HG03025 (cell line): Measurements from ENCODE around the gene DCAKD.

ENCODE experiments used
- ATAC-seq: cut with Tn5 transposase; IDR thresholded peaks from one replicate; pipeline ENCODE4 v1.9.1; 2021; ENCODE audit warnings: mild to moderate bottlenecking, moderate library complexity; ENCODE audit not compliant: unreplicated experiment, low FRiP score

Gene DCAKD

DNA sequence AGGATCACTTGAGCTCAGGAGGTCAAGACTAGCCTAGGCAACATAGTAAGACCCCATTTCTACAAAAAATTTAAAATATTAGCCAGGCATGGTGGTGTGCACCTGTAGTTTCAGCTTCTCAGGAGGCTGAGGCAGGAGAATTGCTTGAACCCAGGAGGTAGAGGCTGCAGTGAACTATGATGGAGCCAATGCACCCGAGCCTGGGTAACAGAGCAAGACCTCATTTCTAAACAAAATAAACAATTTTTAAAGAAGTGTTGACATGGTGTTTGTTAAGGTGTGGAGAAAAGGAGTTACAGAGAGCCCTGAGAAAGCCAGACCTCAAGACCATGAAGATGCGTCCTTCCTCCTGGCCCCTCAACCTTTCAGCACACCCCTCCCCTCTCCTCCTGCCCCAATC is 45.7 kb downstream of the DCAKD start:
- ATAC-seq = no peak

DNA sequence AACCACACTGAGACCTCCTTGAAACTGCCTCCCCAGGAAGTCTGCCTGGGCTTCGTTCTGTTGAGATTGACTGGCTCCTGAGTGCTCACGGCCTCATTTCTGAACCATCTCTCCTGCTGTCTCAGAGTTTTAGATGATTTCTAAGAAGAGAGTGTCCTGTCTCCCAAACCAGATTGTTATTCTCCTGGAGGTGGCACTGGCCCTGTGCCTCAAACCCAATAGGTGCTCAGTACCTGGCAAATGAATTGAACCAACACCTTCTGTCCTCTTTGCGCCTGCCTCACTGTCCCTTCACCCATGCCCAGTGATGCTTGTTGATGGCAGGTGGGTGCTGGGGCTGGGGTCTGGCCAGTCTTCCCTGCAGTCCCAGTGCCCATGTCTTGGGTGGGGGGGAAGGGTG is 47.0 kb downstream of the DCAKD start:
- no peak for ATAC-seq

DNA sequence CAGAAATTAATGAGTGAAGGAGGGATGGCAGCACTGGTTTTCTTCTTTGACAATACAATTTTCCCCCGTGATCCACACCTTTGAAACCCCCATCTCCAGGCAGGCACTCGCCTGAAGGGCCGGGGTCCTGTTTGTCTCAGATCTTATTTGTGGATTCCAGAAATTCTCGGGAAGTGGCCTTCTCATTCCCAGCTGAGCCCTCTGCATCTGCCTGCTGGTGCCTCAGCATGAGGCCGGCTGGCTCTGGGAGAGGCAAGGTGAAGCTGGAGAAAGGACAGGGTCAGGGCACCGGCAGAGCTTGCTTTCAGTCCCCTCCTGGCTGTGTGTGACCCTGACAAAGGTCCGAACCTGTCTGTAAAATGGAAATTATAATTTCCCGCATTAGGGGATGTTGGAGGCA is 47.6 kb downstream of the DCAKD start:
- no peak for ATAC-seq

DNA sequence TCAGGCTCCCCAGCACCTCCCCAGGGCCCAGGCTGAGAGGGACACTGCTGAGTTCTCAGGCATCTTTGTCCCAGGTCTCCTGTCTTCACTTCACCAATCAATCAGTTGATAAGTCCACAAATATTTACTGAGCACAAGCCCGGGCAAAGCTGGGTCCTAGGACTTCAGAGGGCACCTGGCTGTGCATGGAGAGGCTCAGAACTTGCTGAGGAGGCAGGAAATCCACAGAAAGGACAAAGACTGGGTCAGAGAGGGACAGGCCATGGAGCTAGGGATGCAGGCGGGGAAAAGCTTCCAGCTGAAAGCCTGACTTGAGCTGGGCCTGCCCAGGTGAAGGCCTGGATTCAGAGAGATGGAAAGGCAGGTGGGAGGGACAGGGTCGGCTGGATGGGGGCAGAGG is 50.1 kb downstream of the DCAKD start:
- no peak for ATAC-seq

DNA sequence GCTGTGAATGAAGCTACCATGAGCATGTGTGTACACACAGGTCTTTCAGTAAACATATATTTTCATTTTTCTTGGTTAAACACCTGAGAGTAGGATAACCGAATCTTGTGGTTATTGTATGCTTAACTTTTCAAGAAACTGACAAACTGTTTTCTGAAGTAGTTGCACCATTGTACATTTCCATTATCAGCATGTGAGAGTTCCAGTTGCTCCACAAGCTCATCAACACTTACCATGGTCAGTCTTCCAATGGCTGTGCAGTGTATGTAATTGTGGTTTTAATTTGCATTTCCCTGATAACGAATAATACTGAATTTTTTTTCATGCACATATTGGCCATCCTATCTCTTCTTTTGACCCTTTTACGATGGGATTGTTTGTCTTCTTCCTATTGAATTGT is 52.0 kb downstream of the DCAKD start:
- no peak for ATAC-seq

DNA sequence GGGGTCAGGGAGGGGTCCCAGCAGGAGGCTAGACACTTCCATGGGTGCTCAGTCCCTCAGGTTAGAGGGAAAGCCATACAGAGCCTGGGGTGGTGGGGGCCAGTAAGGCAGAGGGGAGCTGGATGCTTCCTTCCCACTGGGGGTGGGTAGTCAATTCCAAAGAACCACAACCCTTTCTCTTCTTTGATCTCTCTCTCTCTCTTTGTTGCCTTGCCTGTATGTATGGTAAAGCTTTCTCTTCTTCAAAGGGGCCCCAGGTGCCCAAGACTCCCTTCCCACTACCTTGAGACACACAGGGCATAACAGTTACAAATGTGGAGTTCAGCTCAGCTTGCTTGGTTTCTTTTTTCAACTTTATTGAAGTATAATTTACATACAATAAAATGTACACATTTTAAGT is 52.8 kb downstream of the DCAKD start:
- no peak for ATAC-seq

DNA sequence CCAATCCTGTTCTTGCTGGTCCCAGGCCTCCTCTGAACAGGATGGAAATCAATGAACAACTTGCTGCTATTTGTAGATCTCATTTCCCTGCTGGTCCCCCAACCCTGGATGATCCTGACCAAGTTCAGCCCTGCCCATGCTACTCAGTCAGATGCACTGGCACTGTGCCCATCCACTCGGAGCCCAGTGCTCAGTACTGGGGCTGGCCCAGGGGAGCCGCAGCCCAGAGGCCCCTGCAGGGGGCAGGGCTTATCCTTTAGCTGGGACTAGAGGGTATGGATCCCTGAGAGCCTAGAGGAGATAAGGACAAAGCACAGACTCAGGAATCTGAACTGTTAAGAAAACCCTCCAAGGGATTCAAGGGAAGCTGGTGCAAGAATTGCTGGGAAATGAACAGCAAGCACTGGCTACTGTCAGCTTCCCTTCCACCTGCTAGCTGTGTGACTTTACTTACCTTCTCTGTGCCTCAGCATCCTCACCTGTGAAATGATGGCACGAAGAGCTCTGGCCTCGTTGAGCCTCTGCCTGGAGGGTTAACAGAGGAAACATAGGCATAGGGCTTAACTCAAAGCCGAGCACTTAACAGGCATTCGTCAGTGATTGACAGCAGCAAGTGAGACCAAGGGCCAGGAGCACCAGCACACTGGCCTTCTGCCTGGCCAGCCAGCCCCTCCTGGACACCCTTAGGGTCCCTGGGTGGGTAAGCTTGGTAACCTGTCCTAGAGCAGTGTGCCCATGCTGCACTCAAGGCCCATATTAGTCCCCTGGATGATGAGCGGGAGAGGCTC is 53.5 kb downstream of the DCAKD start:
- ATAC-seq = no peak

DNA sequence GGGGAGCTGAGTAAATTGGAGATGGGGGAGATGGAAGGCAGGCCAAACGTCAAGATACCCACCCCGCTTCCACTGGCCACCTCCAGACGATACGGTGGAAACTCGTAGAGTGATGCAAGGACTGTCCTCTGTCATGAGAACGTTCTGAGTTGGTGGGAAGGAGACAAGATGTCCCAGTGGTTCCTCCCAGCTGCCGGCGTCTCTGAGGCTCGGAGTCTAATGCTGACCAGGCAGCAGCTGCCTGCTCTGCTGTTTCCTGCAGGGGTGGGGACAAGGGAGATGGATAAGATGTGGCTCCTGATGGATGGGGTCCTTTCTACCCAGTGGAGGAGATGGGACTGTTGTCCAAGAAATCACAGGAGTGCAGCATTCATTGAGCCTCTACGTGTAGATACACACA is 55.1 kb downstream of the DCAKD start:
- no peak for ATAC-seq

DNA sequence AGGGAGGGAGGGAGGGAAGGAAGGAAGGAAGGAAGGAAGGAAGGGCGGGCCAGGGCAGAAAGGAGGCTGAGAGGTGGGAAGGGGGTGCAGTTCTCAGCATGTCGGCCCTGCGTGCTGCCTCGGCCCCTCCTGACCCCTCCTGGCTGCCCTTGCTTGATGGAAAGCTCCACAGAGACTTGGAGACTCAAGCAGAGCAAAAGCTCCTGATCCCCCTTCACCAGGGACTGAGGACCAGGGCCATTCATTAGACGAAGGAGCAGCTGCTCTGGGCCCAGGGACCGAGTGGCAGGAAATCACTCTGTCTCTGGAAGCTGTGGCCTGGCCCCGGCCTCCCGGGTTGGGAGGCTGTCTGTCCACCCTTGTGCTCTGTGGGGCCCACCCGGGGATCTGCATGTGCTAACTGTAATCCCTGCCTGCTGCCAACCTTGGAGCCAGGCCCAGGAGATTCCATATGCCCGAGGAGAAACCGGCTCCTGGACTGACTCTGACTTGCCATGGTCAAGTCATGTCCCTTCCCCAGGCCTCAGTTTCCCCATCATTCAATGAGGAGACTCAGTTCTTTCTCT is 55.9 kb downstream of the DCAKD start:
- ATAC-seq = no peak

DNA sequence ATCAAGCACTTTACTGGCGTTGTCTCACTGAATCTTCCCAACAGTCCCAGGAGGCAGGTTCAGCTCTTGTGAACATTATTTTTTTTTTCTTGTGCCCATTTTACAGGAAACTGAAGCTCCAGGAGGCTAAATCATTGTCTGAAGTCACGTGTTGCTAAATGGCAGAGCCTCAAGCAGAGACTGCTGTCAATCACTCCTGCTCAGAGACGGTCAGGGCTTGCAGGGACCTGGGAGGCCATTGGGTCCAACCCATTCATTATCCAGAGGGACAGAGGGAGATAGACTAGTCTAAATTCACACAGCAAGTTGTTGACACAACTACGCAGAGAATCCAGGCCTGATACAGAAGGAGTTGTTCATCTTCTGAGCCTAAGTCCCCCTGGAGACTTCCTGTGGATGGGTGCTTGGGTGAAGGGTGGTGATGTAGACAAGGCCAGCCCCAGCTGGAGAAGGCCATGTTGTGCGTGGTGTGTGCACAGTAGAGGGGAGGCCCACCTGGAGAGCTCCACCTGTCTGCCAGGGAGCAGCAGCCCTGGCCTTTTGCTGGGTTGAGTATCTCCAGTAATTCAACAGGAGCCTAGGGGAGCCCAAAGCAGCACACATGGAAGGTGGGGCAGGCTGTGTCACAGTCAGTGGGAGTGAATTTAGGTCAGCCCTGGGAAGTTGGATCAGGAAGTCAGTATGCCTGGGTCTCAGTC is 59.0 kb downstream of the DCAKD start:
- ATAC-seq = no peak

DNA sequence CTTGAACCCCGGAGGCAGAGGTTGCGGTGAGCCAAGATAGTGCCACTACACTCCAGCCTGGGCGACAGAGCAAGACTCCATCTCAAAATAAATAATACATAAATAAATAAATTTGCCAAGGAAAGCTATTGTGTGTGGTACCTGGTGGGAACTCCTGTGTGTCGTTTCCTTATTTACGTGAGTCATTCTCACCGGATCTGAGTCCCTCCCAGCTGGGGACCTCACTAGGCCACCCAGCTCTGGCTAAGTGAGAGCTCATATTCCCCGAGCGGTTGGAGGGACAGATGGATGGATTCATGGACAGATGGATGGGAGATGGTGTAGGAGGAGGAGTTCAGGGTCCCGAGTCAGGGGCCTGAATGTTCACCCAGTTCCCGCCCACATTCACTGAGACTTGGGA is 60.4 kb downstream of the DCAKD start:
- ATAC-seq = no peak

DNA sequence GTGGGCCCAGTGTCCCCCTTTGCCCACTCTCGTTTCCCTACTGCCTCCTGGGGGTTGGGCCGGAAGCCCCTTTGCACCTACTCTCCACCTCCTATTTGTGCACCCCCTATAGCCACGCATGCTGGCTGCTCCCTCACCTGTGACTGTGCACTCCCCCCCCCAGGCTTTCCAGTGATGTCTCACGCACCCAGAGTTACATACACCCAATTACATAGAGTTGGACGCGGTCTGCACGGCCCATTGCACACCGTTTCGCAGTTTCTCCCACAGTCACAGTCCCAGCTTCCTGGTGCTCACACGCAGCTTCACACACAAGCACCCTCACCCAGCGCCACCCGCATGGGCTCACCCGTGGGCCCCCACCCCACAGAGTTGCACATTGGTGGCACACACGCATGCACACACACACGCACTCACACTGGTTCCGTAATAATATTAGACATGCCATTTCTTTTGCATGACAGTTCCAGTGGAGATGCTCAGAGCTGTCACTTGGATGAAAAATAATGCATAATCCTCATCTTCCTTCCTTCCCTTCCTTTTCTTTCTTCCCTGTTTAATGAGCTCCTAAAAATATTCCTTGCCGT is 61.8 kb downstream of the DCAKD start:
- no peak for ATAC-seq

DNA sequence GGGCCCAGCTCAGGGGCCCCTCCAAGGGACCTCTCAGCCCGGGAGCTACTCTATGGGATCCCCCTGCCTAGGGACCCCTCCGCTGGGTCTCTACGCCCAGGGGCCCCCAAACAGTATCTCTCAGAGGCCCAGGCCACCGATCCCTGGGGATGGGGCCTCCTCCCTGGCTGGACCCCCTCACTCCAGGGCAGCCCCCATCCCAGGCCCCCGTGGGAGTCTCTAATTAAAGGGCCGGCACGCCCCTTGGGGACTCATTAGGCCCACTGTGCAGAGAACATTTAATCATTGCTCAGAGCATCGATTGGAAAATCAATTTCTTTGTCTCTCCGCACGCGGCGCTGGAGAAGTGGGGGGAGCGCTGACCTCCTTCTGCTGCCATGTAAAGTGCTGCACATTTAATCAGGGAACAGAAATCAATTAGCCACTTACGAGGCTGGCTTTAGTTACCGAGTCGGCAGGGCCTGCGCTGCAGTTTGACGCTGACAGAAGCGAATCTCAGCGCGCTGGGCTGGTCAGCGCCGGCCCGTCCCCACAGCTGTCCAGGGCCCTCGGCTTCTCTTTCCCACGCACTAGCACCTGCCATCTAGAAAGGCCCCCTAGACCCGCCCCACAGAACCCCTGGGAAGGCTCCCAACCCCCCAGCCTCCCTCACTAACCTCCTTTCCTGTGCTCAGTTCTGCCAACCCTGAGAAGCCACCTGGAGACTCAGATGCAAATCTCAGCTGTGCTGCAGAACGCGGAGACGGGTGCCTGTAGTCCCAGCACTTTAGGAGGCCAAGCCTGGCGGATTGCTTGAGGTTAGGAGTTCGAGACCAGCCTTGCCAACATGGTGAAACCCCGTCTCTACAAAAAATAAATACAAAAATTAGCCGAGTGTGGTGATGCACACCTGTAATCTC is 63.1 kb downstream of the DCAKD start:
- ATAC-seq = no peak

DNA sequence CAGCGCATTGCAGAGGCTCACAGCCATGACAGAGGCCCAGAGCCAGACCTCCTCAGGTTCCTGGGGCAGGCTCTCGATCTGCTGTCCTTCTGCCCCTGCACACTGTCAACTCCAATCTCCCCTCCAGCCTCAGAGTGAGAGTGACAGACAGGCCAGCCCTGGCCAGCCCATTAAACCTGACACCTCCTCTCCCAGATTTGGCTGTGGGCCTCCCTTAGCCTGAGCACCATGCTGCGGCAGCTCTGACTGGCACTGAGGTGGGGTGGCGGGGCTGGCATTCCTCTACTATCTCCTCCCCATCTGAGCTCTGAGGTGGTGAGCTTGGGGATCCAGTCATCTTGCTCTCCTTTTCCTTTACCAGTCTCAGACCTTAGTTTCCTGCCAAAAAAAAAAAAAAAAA is 67.9 kb downstream of the DCAKD start:
- ATAC-seq = no peak

DNA sequence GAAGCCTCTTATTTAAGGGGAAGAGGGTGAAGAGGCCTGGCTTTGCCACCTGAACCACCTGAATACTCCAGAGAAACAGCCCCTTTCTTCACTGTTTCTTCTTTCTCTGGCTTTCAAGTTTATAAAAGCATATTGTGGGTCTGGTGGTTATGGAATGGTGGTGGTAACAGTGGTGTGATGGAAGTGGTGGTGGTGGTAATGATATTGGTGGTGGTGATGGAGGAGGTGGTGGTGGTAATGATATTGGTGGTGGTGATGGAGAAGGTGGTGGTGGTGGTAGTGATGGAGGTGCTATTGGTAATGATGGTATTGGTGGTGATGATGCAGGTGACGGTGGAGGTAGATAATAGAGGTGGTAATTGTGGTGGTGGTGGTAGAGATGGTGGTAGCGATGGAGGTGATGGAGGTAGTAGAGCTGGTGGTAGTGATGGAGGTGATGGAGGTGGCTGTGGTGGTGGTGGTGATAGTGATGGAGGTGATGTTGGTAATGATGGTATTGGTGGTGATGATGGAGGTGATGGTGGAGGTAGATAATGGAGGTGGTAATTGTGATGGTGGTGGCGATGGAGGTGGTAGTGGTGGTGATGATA is 69.2 kb downstream of the DCAKD start:
- no peak for ATAC-seq

DNA sequence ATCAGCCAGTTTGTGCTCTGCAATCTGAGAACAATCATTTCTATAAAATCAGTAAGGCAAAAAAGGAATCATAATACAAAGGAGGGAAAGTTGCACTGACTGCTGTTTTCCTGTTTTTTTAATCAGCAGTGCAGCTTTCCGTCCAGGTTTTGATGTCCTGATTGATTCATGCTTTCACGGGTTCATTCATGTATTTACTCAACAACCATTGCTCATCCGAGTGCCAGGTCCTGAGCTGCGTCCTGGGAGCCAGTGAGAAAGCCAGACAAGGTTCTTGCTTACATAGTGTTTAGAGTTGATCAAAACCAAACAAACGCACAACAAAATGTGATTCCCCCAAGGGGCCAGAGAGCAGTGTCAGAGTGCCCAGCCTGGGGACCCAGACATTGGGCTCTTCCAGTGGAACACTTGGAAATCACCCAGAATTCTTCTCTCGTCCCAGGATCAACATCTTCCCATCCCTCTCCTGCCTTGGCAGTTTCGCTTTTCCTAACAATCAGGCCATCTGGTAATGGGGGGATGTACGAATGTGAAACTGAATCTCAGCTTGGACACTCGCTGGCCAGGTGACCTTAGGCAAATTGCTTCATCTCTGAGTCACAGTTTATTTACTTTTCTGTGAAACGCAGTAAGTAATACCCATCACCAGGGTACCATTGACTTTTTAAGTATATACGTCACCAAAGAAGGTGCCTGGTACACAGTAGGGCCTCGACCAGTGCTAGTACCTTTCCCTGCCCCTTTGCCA is 70.0 kb downstream of the DCAKD start:
- ATAC-seq = no peak

DNA sequence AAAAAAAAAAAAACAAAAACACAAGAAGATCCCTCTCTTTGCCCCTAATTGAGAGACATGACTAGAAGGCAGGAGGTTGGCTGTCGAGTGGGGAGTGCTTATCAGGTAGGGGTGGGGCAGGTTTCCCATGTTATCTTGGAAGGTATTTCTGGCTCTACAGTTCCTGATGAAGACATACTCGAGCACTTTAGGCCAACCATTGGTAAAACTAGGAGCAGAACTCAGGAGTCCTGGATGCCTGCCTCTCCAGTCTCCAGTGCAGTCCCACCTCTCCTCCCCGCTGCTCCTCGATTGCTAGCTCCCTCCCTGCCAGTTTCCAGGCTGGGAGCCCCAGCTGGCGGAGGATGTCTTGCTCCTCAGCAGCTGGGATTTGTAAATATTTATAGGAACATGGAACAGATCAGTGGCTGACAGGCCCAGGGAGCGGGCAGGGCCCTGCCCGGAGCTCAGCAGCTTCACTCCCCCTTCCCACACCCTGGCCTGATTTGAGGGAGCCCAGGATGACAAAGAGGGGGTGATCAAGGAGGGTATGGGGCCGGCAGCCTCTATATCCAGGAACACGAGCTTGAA is 71.9 kb downstream of the DCAKD start:
- ATAC-seq = no peak

DNA sequence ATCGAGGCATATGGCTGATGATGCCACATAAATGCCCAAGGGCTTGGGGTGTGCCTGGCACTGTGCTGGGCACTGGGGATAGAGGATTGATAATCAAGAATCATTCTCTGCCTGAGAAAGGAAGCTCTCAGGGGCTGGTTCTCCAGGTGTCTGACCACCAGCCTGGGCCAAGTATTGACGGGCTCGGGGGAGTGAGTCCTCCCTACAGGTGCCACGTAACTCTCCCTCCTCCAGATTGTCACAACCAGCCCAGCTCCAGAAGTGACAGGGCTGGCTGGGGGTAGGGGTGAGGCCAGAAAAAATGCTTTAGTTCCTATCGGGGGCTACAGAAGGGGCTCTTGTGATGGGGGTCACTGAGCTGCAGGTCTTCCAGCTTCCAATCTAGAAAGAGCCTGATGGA is 72.6 kb downstream of the DCAKD start:
- no peak for ATAC-seq
